OCI-LY3 (cell line): ENCODE results near the gene ZNF423.

Experiments
- H2AFZ ChIP-seq: fragments of 200-600, 300-600 bp; shearing (Covaris generic); 2 replicates; pipeline ENCODE4 v1.6.0; 2014; ENCODE audit warnings: antibody characterized with exemption, low read depth, low read length
- H3K27ac ChIP-seq: fragments of 200-600, 300-600 bp; sonication (generic); 2 replicates; pipeline ENCODE4 v1.5.1; 2014; ENCODE audit warnings: mild to moderate bottlenecking, low read length, moderate library complexity, mixed read lengths
- H3K27me3 ChIP-seq: fragments of 200-600, 300-600 bp; sonication (generic); 2 replicates; pipeline ENCODE4 v1.6.1; 2014; ENCODE audit warnings: low read depth, low read length, mixed read lengths
- H3K36me3 ChIP-seq: fragments of 200-600, 300-600 bp; sonication (generic); replicated peaks from 2 replicates; pipeline ENCODE3; 2014; ENCODE audit warnings: low read depth, low read length, mixed read lengths
- H3K4me1 ChIP-seq: fragments of 300-600, 200-600 bp; sonication (generic); 2 replicates; pipeline ENCODE4 v1.6.1; 2014; ENCODE audit warnings: low read length, mixed read lengths
- H3K4me2 ChIP-seq: fragments of 200-600, 300-600 bp; sonication (generic); 2 replicates; pipeline ENCODE4 v1.6.1; 2014; ENCODE audit warnings: low read length, mixed read lengths
- H3K4me3 ChIP-seq: fragments of 300-600, 200-600 bp; sonication (generic); 2 replicates; pipeline ENCODE4 v1.5.1; 2014; ENCODE audit warnings: antibody characterized with exemption, mild to moderate bottlenecking, low read length, moderate library complexity
- H3K79me2 ChIP-seq: fragments of 300-600, 200-600 bp; shearing (Covaris generic); 2 replicates; pipeline ENCODE4 v1.6.1; 2014; ENCODE audit warnings: mild to moderate bottlenecking, low read length, mixed read lengths
- H3K9ac ChIP-seq: fragments of 300-600, 200-600 bp; shearing (Covaris generic); 2 replicates; pipeline ENCODE4 v1.6.0; 2014; ENCODE audit warnings: mild to moderate bottlenecking, low read length, moderate library complexity
- H3K9me3 ChIP-seq: fragments of 200-600, 300-600 bp; shearing (Covaris generic); 2 replicates; pipeline ENCODE4 v1.6.1; 2014; ENCODE audit warnings: low read length, mixed read lengths; ENCODE audit not compliant: insufficient read depth
- H4K20me1 ChIP-seq: fragments of 200-600, 300-600 bp; sonication (generic); 2 replicates; pipeline ENCODE4 v1.6.1; 2016; ENCODE audit warnings: low read length, mixed read lengths; ENCODE audit not compliant: insufficient read depth
- CTCF ChIP-seq: fragments of 200-600, 300-600 bp; sonication (generic); IDR thresholded peaks from 2 replicates; pipeline ENCODE4 v1.5.1; 2014; ENCODE audit warnings: antibody characterized with exemption, low read length, low read depth
- EZH2phosphoT487 ChIP-seq: fragments of 200-600 bp; shearing (Covaris generic); IDR thresholded peaks from 2 replicates; pipeline ENCODE4 v1.6.1; 2018; ENCODE audit warnings: antibody characterized with exemption, mixed run types, low read depth

The ZNF423 gene

GRCh38 chr16:49546735-49547134 is 309.2 kb downstream of the ZNF423 start:
- Histone ChIP-seq H2AFZ (no peak overlapping the region), H3K4me2 (no peak overlapping the region), H3K27ac (no peak overlapping the region), H3K27me3 (peaks cover 32% of the 10 kb centered on the region), H3K4me1 (no peaks in the 10 kb centered on the region), H3K36me3 (no peaks in the 10 kb centered on the region), H3K9me3 (no peaks in the 10 kb centered on the region), H3K79me2 (no peaks in the 10 kb centered on the region), H3K4me3 (no peak overlapping the region), H4K20me1 (no peaks in the 10 kb centered on the region), H3K9ac (no peak overlapping the region)
- TF ChIP-seq CTCF (no peak), EZH2phosphoT487 (no peak)

- no peak overlapping the region for H3K9ac ChIP-seq
- H3K27ac ChIP-seq: no peak overlapping the region
- no peaks in the 10 kb centered on the region for H3K79me2 ChIP-seq
- H3K36me3 ChIP-seq: no peaks in the 10 kb centered on the region
- H3K27me3 ChIP-seq: peaks cover 32% of the 10 kb centered on the region
- H3K4me3 ChIP-seq: no peak overlapping the region
- H2AFZ ChIP-seq: no peak overlapping the region
- H4K20me1 ChIP-seq: no peaks in the 10 kb centered on the region
- H3K4me2 ChIP-seq: no peak overlapping the region
- H3K9me3 ChIP-seq: no peaks in the 10 kb centered on the region
- no peaks in the 10 kb centered on the region for H3K4me1 ChIP-seq
- TF ChIP-seq CTCF: no peak
- no peak for TF ChIP-seq EZH2phosphoT487
These were observed 310.0 kb downstream of the ZNF423 start for GRCh38 chr16:49545741-49546448.

GRCh38 chr16:49545243-49545642 is 310.7 kb downstream of the ZNF423 start:
- H3K4me1 ChIP-seq: no peaks in the 10 kb centered on the region
- H3K27me3 ChIP-seq: peaks cover 32% of the 10 kb centered on the region
- H3K9me3 ChIP-seq: no peaks in the 10 kb centered on the region
- no peaks in the 10 kb centered on the region for H3K79me2 ChIP-seq
- H2AFZ ChIP-seq: no peak overlapping the region
- no peaks in the 10 kb centered on the region for H3K36me3 ChIP-seq
- no peak overlapping the region for H3K9ac ChIP-seq
- H3K4me2 ChIP-seq: no peak overlapping the region
- H3K27ac ChIP-seq: no peak overlapping the region
- no peak overlapping the region for H3K4me3 ChIP-seq
- H4K20me1 ChIP-seq: no peaks in the 10 kb centered on the region
- TF ChIP-seq CTCF: no peak
- no peak for TF ChIP-seq EZH2phosphoT487

- Histone ChIP-seq H3K9me3 (no peaks in the 10 kb centered on the region), H3K4me2 (no peak overlapping the region), H3K79me2 (no peaks in the 10 kb centered on the region), H3K36me3 (no peaks in the 10 kb centered on the region), H2AFZ (no peak overlapping the region), H3K27me3 (peaks cover 32% of the 10 kb centered on the region), H3K4me1 (no peaks in the 10 kb centered on the region), H3K9ac (no peak overlapping the region), H3K27ac (no peak overlapping the region), H3K4me3 (no peak overlapping the region), H4K20me1 (no peaks in the 10 kb centered on the region)
- TF ChIP-seq EZH2phosphoT487: no peak
- no peak for TF ChIP-seq CTCF
These were observed 311.1 kb downstream of the ZNF423 start for GRCh38 chr16:49544828-49545227.
